K562 (cell line): ENCODE measurements around the gene SYVN1. TPM values are rescaled to one million over a fixed set of nuclear protein-coding genes. Genes with fewer than 3 reads are reported as not detected.

Experiments used
- CBX3 ChIP-seq, 2 experiments: IDR thresholded peaks; 1 replicate in 1 of 2; 2 replicates in 1 of 2; pipeline ENCODE4 v1.6.1; 2012; ENCODE audit warnings: inconsistent platforms in 2 of 2, low read length in 2 of 2, borderline replicate concordance in 1 of 2, control low read depth in 1 of 2
- E2F4 ChIP-seq: sonication (generic); formaldehyde crosslinking; IDR thresholded peaks from 2 replicates; pipeline ENCODE4 v1.8.0; 2022; ENCODE audit warnings: mild to moderate bottlenecking, low read depth, missing genetic modification reagents
- ELF1 ChIP-seq: fragments of 200-800 bp; sonication (Bioruptor generic); IDR thresholded peaks from 2 replicates; pipeline ENCODE4 v1.6.1; 2016; ENCODE audit warnings: missing genetic modification characterization, missing compliant biosample characterization
- FOXK1 ChIP-seq: sonication (generic); formaldehyde crosslinking; IDR thresholded peaks from 2 replicates; pipeline ENCODE4 v1.8.0; 2022; ENCODE audit warnings: missing genetic modification reagents, mild to moderate bottlenecking, borderline replicate concordance
- KDM5B ChIP-seq: fragments of 200-600 bp; sonication (generic); IDR thresholded peaks from 2 replicates; pipeline ENCODE4 v1.6.1; 2012; ENCODE audit warnings: low read depth, mild to moderate bottlenecking, moderate library complexity, low read length, control low read depth, inconsistent platforms; ENCODE audit not compliant: insufficient replicate concordance
- LCOR ChIP-seq: sonication (generic); formaldehyde crosslinking; IDR thresholded peaks from 2 replicates; pipeline ENCODE4 v1.8.0; 2022; ENCODE audit warnings: mild to moderate bottlenecking, missing genetic modification reagents
- MYNN ChIP-seq, 2 experiments: sonication (generic); formaldehyde crosslinking in 1 of 2; IDR thresholded peaks; 2 replicates each; pipeline versions ENCODE4 v1.5.0 to v1.6.1; 2016 to 2020; ENCODE audit warnings: antibody characterized with exemption in 1 of 2, missing genetic modification reagents in 1 of 2
- NFIC ChIP-seq: fragments of 450-650 bp; IDR thresholded peaks from 2 replicates; pipeline ENCODE4 v1.6.1; 2017; ENCODE audit warnings: mild to moderate bottlenecking, inconsistent platforms
- SAP30 ChIP-seq: fragments of 200-600 bp; sonication (generic); IDR thresholded peaks from 2 replicates; pipeline ENCODE4 v1.6.1; 2012; ENCODE audit warnings: borderline replicate concordance, low read depth, mild to moderate bottlenecking, moderate library complexity, low read length, control low read depth, inconsistent platforms; ENCODE audit not compliant: insufficient read depth, poor library complexity, severe bottlenecking
- SNRNP70 ChIP-seq: fragments of 200-400 bp; formaldehyde crosslinking; optimal IDR thresholded peaks from 2 replicates; pipeline ENCODE3; 2017; ENCODE audit warnings: low read depth, low read length
- THRA ChIP-seq: fragments of 450-650 bp; IDR thresholded peaks from 2 replicates; pipeline ENCODE4 v1.6.1; 2017; ENCODE audit warnings: mild to moderate bottlenecking, moderate library complexity
- ZBTB17 ChIP-seq: fragments of 450-650 bp; formaldehyde crosslinking; IDR thresholded peaks from 2 replicates; pipeline ENCODE4 v1.4.0; 2020; ENCODE audit warnings: mild to moderate bottlenecking
- ZFP36 ChIP-seq: fragments of 150-350 bp; IDR thresholded peaks from 2 replicates; pipeline ENCODE4 v1.6.1; 2018; ENCODE audit warnings: low read length, low read depth; ENCODE audit not compliant: partially characterized antibody
- ZNF592 ChIP-seq: fragments of 450-650 bp; IDR thresholded peaks from 2 replicates; pipeline ENCODE4 v1.6.1; 2017; ENCODE audit warnings: antibody characterized with exemption, mild to moderate bottlenecking
- ZNF609 ChIP-seq: sonication (generic); formaldehyde crosslinking; IDR thresholded peaks from 2 replicates; pipeline ENCODE4 v1.8.1; 2023; ENCODE audit warnings: missing genetic modification reagents, mild to moderate bottlenecking, borderline replicate concordance
- ZZZ3 ChIP-seq: fragments of 450-650 bp; IDR thresholded peaks from 2 replicates; pipeline ENCODE4 v1.6.1; 2016; ENCODE audit warnings: antibody characterized with exemption, mild to moderate bottlenecking, moderate library complexity
- polyA plus RNA-seq, 8 experiments: library from polyadenylated mRNA; depleted of rRNA in 4 of 8; stranded (reverse) in 5 of 8; unstranded in 3 of 8; fragments of >200 nt; fragmentation: Nextera tagmentation in 2 of 8; fragmentation: Illumina TruSeq in 1 of 8; extraction: Ambion mirVana in 2 of 8; extraction: Trizol in 1 of 8; gene quantifications; 2 replicates each; pipeline versions ENCODE4 v1.2.1 to v1.2.3, GENCODE V29; 2011 to 2014; ENCODE audit warnings: inconsistent platforms in 1 of 8, missing spikeins in 1 of 8
- total RNA-seq, 7 experiments: library from RNA; depleted of rRNA in 6 of 7; stranded (reverse); fragments of >200 nt in 6 of 7; fragmentation: Illumina TruSeq in 2 of 7; extraction: Trizol in 2 of 7; gene quantifications; 2 replicates each; pipeline versions ENCODE4 v1.2.1 to v1.2.3, GENCODE V29; 2011 to 2021; ENCODE audit warnings: low replicate concordance in 1 of 7

Gene SYVN1
- total and polyA plus RNA-seq, 9 of the 15 experiments (the other 6 are each of a cell fraction or from before 2014, with no cell fraction given) = 0.41 to 47.4 (median 9.9) TPM

DNA sequence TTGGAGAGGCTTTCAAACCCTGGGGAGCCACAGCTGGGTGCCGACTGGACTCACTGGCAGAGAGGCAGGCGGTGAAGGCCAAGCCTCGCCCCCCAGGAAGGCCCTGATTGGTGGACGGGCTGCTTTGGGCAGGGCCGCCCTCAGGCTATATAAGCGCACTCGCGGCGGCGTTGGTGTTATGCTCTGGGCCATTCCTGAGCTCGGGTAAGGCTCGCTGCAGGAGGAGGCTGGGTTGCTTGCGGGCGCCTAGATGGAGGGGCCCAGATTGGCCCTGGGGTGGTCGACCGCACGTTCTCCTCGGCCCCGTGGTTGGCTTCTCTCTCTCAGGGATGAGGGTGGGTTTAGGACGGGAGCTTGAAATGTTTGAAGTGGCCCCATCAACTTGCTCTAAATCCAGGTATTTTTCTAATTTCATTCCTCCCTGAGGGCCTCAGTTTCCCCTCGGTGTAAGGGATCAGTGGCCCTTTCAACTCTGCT is 35.8 kb upstream of the SYVN1 start, which contains the start of gene SPDYC (continued):
- no peak for TF ChIP-seq ZFP36
- TF ChIP-seq NFIC = peak; percentile 69
- no peak for TF ChIP-seq CBX3 (IDR thresholded peaks at IDR 0.05; ENCODE audit: borderline replicate concordance in 1 of 2, low read length in 2 of 2)
- TF ChIP-seq THRA = no peak
- TF ChIP-seq ZNF609 (CRISPR knock-in tag) = no peak
- peak; percentile 73 for TF ChIP-seq MYNN (IDR thresholded peaks at IDR 0.05)
- TF ChIP-seq MYNN (CRISPR knock-in tag; IDR thresholded peaks at IDR 0.05) = no peak
- no peak; the same call in none of the 2 replicates for TF ChIP-seq ZNF592
- TF ChIP-seq SAP30 = peak; percentile 25
- peak; percentile 100 for TF ChIP-seq KDM5B
- no peak for TF ChIP-seq E2F4 (CRISPR knock-in tag)
- no peak for TF ChIP-seq ELF1 (tag)
- TF ChIP-seq LCOR (CRISPR knock-in tag) = peak; percentile 51; the same call in 1 of the 2 replicates
- TF ChIP-seq ZZZ3 = no peak
- peak; percentile 56; the same call in 1 of the 2 replicates for TF ChIP-seq ZBTB17 (CRISPR knock-in tag)
- no peak for TF ChIP-seq SNRNP70
- no peak for TF ChIP-seq FOXK1 (CRISPR knock-in tag)
